Measurements from ENCODE around the gene KCNQ1OT1.
A peak's percentile ranks its signal among the peaks of the same experiment; 100 is the strongest.

Gene KCNQ1OT1

DNA sequence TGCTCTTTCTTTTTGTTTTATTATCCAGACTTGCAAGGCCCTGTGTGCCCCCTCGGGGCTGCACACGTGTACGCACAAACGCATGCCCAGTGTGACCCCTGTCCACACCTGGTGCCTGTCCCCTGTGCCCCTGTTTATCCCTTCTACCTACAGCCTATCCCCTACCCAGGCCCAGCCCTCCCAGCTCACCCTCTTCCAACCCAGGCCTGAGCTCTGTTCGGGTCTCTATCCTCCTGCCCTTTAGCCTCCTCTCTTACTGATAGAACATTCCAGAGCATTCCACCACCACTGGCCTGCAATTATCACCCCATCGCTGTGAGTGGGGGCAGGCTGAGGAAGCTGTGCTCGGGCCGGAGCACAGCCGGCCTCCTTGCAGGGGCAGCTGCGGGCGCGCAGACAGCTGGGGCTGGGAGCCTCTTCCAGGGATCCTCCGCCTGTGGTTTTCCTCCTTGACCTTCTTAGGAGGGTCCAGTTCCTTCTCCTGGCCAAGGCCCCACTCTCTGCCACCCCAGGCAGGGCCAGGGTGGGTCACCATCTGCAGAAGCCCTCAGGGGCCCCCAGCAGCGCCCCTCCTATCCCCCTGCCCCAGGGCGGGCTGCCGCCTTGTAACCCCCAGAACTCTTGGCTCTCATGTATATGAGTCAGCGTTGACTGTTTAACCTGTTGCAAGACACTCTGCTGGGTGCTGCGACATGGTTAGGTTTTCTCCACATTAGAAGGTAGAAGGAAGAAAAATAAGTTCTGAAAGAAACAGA, 41.8 kb upstream of the KCNQ1OT1 start:
- H3K23ac ChIP-seq (ENCODE audit: low read depth, low read length, poor library complexity): peak overlapping the region; percentile 18
- no peak overlapping the region for H3K27ac ChIP-seq (replicated peaks; ENCODE audit: low read length)
- no peak overlapping the region for H3K14ac ChIP-seq (ENCODE audit: low read length)
- H2BK12ac ChIP-seq (ENCODE audit: low read length): no peak overlapping the region
- H3K36me3 ChIP-seq (replicated peaks in 1 of 2; ENCODE audit: control insufficient read depth in 2 of 2, insufficient read depth in 2 of 2, low read length in 2 of 2): no peaks in the 10 kb centered on the region
- no peak overlapping the region for H4K8ac ChIP-seq (ENCODE audit: low read depth, low read length)
- peak overlapping the region; percentile 61 for H3K18ac ChIP-seq (ENCODE audit: low read length)
- no CpG with 5 or more reads among the region's 18 CpGs for WGBS, 2 donors (ENCODE audit: extremely low coverage in 2 of 2, insufficient read length in 2 of 2, insufficient replicate concordance in 1 of 2)
- no peak overlapping the region for H3K4me2 ChIP-seq (ENCODE audit: insufficient read depth, low read length, poor library complexity, severe bottlenecking)
- H2BK120ac ChIP-seq (ENCODE audit: low read depth, low read length): no peak overlapping the region
- H2AFZ ChIP-seq (ENCODE audit: low read length): no peak overlapping the region
- no peaks in the 10 kb centered on the region for H3K79me1 ChIP-seq (ENCODE audit: low read depth, low read length)
- H4K91ac ChIP-seq (ENCODE audit: low read depth, low read length, poor library complexity): no peak overlapping the region
- no peak overlapping the region for H2BK5ac ChIP-seq (ENCODE audit: low read length)
- H2BK15ac ChIP-seq (ENCODE audit: low read length): peak overlapping the region; percentile 18
- H2AK5ac ChIP-seq (ENCODE audit: low read depth, low read length): peak overlapping the region; percentile 0
- no peak for DNase-seq (ENCODE audit: low spot score)
- peaks cover 0 to 46% (median 0%) of the 10 kb centered on the region in 3 experiments for H3K27me3 ChIP-seq (ENCODE audit: control insufficient read depth in 3 of 3, insufficient read depth in 3 of 3, low read depth in 1 of 3, low read length in 3 of 3)
- H3K4ac ChIP-seq (ENCODE audit: low read length): no peak overlapping the region
- H3K9ac ChIP-seq (ENCODE audit: low read depth, low read length, poor library complexity): no peak overlapping the region
- H3K4me1 ChIP-seq (ENCODE audit: control insufficient read depth in 2 of 2, insufficient read depth in 1 of 2, low read depth in 1 of 2, low read length in 2 of 2): peaks cover 0 to 1% of the 10 kb centered on the region in 2 donors
- H3K4me3 ChIP-seq (ENCODE audit: low read length in 2 of 2): no peak overlapping the region
- H3K9me3 ChIP-seq (replicated peaks in 1 of 2; ENCODE audit: control insufficient read depth in 2 of 2, insufficient read depth in 1 of 2, low read depth in 1 of 2, low read length in 2 of 2): no peaks in the 10 kb centered on the region

DNA sequence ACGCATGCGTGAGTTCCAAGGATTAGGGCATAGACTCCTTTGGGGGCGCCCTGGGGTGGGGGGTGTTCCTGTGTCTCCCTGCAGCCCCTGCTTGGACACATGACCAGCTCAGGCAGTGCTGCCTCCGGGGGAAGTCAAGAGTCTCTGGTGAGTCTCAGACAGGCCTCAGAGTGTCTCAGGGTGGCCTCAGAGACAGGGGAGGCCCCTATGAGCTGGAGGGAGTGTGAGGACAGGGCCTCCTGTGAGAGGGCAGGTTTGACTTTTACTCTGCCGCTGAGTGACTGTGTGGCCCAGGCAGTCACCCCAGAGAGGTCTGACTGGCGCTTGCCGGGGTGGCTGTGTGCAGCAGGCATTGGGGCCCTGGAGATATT, 41.2 kb upstream of the KCNQ1OT1 start:
- H3K4me1 ChIP-seq (ENCODE audit: control insufficient read depth in 2 of 2, insufficient read depth in 1 of 2, low read depth in 1 of 2, low read length in 2 of 2): peaks cover 0 to 1% of the 10 kb centered on the region in 2 donors
- no peak overlapping the region for H3K9ac ChIP-seq (ENCODE audit: low read depth, low read length, poor library complexity)
- H3K4me2 ChIP-seq (ENCODE audit: insufficient read depth, low read length, poor library complexity, severe bottlenecking): no peak overlapping the region
- peak overlapping the region; percentile 0 for H2AK5ac ChIP-seq (ENCODE audit: low read depth, low read length)
- H3K4me3 ChIP-seq (ENCODE audit: low read length in 2 of 2): no peak overlapping the region
- no peaks in the 10 kb centered on the region for H3K36me3 ChIP-seq (replicated peaks in 1 of 2; ENCODE audit: control insufficient read depth in 2 of 2, insufficient read depth in 2 of 2, low read length in 2 of 2)
- no peaks in the 10 kb centered on the region for H3K79me1 ChIP-seq (ENCODE audit: low read depth, low read length)
- no peak overlapping the region for H2AFZ ChIP-seq (ENCODE audit: low read length)
- no CpG with 5 or more reads among the region's 7 CpGs for WGBS, 2 donors (ENCODE audit: extremely low coverage in 2 of 2, insufficient read length in 2 of 2, insufficient replicate concordance in 1 of 2)
- H3K18ac ChIP-seq (ENCODE audit: low read length): peak overlapping the region; percentile 76
- no peak overlapping the region for H3K23ac ChIP-seq (ENCODE audit: low read depth, low read length, poor library complexity)
- H3K27me3 ChIP-seq (ENCODE audit: control insufficient read depth in 3 of 3, insufficient read depth in 3 of 3, low read depth in 1 of 3, low read length in 3 of 3): peaks cover 0 to 46% (median 0%) of the 10 kb centered on the region in 3 experiments
- H4K91ac ChIP-seq (ENCODE audit: low read depth, low read length, poor library complexity): no peak overlapping the region
- no peaks in the 10 kb centered on the region for H3K9me3 ChIP-seq (replicated peaks in 1 of 2; ENCODE audit: control insufficient read depth in 2 of 2, insufficient read depth in 1 of 2, low read depth in 1 of 2, low read length in 2 of 2)
- H2BK12ac ChIP-seq (ENCODE audit: low read length): no peak overlapping the region
- no peak overlapping the region for H3K14ac ChIP-seq (ENCODE audit: low read length)
- H2BK15ac ChIP-seq (ENCODE audit: low read length): peak overlapping the region; percentile 18
- H4K8ac ChIP-seq (ENCODE audit: low read depth, low read length): no peak overlapping the region
- no peak overlapping the region for H3K27ac ChIP-seq (replicated peaks; ENCODE audit: low read length)
- H2BK5ac ChIP-seq (ENCODE audit: low read length): no peak overlapping the region
- DNase-seq (ENCODE audit: low spot score): no peak
- H3K4ac ChIP-seq (ENCODE audit: low read length): no peak overlapping the region
- no peak overlapping the region for H2BK120ac ChIP-seq (ENCODE audit: low read depth, low read length)

DNA sequence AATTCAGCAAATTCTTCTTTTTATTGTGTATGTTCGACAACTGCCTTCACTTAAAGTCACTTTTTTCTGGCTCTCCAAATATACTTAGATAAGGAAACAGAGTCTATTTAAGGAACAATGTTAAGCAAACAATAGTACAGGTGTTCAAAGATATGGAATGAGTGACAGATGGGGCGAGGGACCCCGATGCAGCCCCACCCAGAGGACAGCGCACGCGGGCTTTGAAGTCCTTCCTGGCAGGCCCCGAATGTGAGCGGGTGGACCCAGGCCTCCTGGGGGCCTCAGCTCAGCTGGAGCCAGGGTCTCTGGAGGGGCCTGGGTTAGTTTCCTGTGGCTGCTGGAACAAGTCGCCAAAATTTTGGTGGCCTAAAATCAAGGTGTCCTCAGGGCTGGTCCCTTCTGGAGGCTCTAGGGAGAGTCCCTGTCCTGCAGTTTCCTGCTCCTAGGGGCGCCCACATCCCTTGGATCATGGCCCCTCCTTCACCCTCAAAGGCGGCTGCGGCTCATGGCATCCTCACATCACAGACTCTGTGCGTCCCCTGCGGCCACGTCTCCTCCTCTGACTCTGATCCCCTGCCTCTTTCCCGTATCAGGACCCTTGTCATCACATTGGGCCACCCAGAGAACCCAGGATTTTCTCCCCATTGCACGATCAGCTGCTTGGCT, 40.6 kb upstream of the KCNQ1OT1 start:
- no CpG with 5 or more reads among the region's 17 CpGs for WGBS, 2 donors (ENCODE audit: extremely low coverage in 2 of 2, insufficient read length in 2 of 2, insufficient replicate concordance in 1 of 2)
- peaks cover 0 to 1% of the 10 kb centered on the region in 2 donors for H3K4me1 ChIP-seq (ENCODE audit: control insufficient read depth in 2 of 2, insufficient read depth in 1 of 2, low read depth in 1 of 2, low read length in 2 of 2)
- no peak overlapping the region for H3K9ac ChIP-seq (ENCODE audit: low read depth, low read length, poor library complexity)

DNA sequence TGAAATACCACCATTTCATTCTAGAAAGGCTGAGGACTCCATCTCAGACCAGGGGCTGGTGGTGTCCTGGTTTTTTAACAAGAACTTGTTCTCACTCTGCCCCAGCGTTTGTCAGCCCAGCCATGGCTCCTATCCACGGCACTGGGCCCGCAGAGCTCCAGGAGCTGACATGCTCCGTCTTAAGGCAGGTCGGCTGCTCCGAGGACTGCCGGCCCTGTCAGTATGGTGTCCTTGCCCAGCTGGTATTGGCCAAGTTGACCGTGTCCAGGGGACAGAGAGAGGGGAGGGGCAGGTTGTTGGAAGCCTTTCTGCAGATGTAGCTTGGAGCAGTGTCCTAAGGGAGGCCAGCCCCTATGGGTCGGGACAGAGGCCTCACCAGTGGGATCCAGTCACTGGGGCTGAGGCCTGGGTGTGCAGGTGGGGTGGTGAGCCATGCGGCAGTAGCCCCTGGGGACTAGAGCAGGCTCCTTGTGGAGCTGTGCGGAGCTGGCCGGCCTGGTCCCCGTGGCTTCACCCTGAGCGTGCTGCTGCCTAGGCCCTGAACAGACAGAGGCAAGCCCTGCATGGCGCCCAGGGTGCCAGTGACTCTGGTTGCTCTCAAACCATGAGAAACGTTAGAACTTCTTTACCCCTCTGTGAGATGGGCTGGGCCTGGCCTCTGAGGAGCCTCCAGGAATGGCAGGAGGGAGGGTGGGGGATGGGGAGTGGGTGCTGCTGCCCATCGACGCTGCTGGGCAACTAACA, 39.9 kb upstream of the KCNQ1OT1 start:
- Histone ChIP-seq H2BK12ac (ENCODE audit: low read length) (no peak overlapping the region), H3K18ac (ENCODE audit: low read length) (peak overlapping the region; percentile 86)

More for the DNA sequence above, 40.6 kb upstream of the KCNQ1OT1 start:
- no peak for DNase-seq (ENCODE audit: low spot score)
- Histone ChIP-seq H3K27me3 (ENCODE audit: control insufficient read depth in 3 of 3, insufficient read depth in 3 of 3, low read depth in 1 of 3, low read length in 3 of 3) (peaks cover 0 to 43% (median 0%) of the 10 kb centered on the region in 3 experiments), H3K18ac (ENCODE audit: low read length) (no peak overlapping the region), H2AFZ (ENCODE audit: low read length) (no peak overlapping the region), H4K91ac (ENCODE audit: low read depth, low read length, poor library complexity) (no peak overlapping the region), H2BK5ac (ENCODE audit: low read length) (peak overlapping the region; percentile 11), H3K79me1 (ENCODE audit: low read depth, low read length) (no peaks in the 10 kb centered on the region), H2BK12ac (ENCODE audit: low read length) (no peak overlapping the region), H3K4me3 (ENCODE audit: low read length in 2 of 2) (no peak overlapping the region), H2BK120ac (ENCODE audit: low read depth, low read length) (no peak overlapping the region), H3K23ac (ENCODE audit: low read depth, low read length, poor library complexity) (no peak overlapping the region), H2AK5ac (ENCODE audit: low read depth, low read length) (peak overlapping the region; percentile 8), H4K8ac (ENCODE audit: low read depth, low read length) (no peak overlapping the region), H2BK15ac (ENCODE audit: low read length) (no peak overlapping the region), H3K9me3 (replicated peaks in 1 of 2; ENCODE audit: control insufficient read depth in 2 of 2, insufficient read depth in 1 of 2, low read depth in 1 of 2, low read length in 2 of 2) (no peaks in the 10 kb centered on the region), H3K4ac (ENCODE audit: low read length) (no peak overlapping the region), H3K36me3 (replicated peaks in 1 of 2; ENCODE audit: control insufficient read depth in 2 of 2, insufficient read depth in 2 of 2, low read length in 2 of 2) (no peaks in the 10 kb centered on the region), H3K4me2 (ENCODE audit: insufficient read depth, low read length, poor library complexity, severe bottlenecking) (no peak overlapping the region), H3K27ac (replicated peaks; ENCODE audit: low read length) (no peak overlapping the region), H3K14ac (ENCODE audit: low read length) (no peak overlapping the region)

More for the DNA sequence above, 39.9 kb upstream of the KCNQ1OT1 start:
- Histone ChIP-seq H3K4me3 (ENCODE audit: low read length in 2 of 2) (no peak overlapping the region), H3K23ac (ENCODE audit: low read depth, low read length, poor library complexity) (no peak overlapping the region), H3K4me2 (ENCODE audit: insufficient read depth, low read length, poor library complexity, severe bottlenecking) (no peak overlapping the region), H4K91ac (ENCODE audit: low read depth, low read length, poor library complexity) (no peak overlapping the region), H2AK5ac (ENCODE audit: low read depth, low read length) (no peak overlapping the region), H2BK5ac (ENCODE audit: low read length) (no peak overlapping the region), H2BK120ac (ENCODE audit: low read depth, low read length) (no peak overlapping the region), H4K8ac (ENCODE audit: low read depth, low read length) (no peak overlapping the region), H3K27ac (replicated peaks; ENCODE audit: low read length) (no peak overlapping the region), H3K9ac (ENCODE audit: low read depth, low read length, poor library complexity) (no peak overlapping the region), H3K4ac (ENCODE audit: low read length) (no peak overlapping the region), H3K36me3 (replicated peaks in 1 of 2; ENCODE audit: control insufficient read depth in 2 of 2, insufficient read depth in 2 of 2, low read length in 2 of 2) (no peaks in the 10 kb centered on the region), H3K79me1 (ENCODE audit: low read depth, low read length) (no peaks in the 10 kb centered on the region), H2BK15ac (ENCODE audit: low read length) (no peak overlapping the region), H2AFZ (ENCODE audit: low read length) (no peak overlapping the region), H3K4me1 (ENCODE audit: control insufficient read depth in 2 of 2, insufficient read depth in 1 of 2, low read depth in 1 of 2, low read length in 2 of 2) (peaks cover 0 to 1% of the 10 kb centered on the region in 2 donors), H3K9me3 (replicated peaks in 1 of 2; ENCODE audit: control insufficient read depth in 2 of 2, insufficient read depth in 1 of 2, low read depth in 1 of 2, low read length in 2 of 2) (no peaks in the 10 kb centered on the region), H3K27me3 (ENCODE audit: control insufficient read depth in 3 of 3, insufficient read depth in 3 of 3, low read depth in 1 of 3, low read length in 3 of 3) (peaks cover 0 to 39% (median 0%) of the 10 kb centered on the region in 3 experiments), H3K14ac (ENCODE audit: low read length) (no peak overlapping the region)
- DNase-seq (ENCODE audit: low spot score): no peak
- WGBS, 2 donors (ENCODE audit: extremely low coverage in 2 of 2, insufficient read length in 2 of 2, insufficient replicate concordance in 1 of 2): no CpG with 5 or more reads among the region's 18 CpGs

Data from neuronal stem cell (in vitro differentiated cells).